Neural cell (in vitro differentiated cells): Measurements from ENCODE around the gene DSC1. TPM values are rescaled to one million over a fixed set of nuclear protein-coding genes. Genes with fewer than 3 reads are reported as not detected.

Experiments used
- H2AFZ ChIP-seq: fragments of 200-600, 300-800 bp; sonication (generic), shearing (Covaris generic); 2 replicates; pipeline ENCODE4 v1.6.0; 2014; ENCODE audit warnings: low read depth, mild to moderate bottlenecking, antibody characterized with exemption, low read length, moderate library complexity
- H3F3A ChIP-seq: fragments of 200-600 bp; shearing (Covaris generic); 2 replicates; pipeline ENCODE4 v1.6.1; 2016; ENCODE audit warnings: mild to moderate bottlenecking, moderate library complexity, mixed read lengths, antibody characterized with exemption, low read length; ENCODE audit not compliant: insufficient read depth, poor library complexity, severe bottlenecking
- H3K27ac ChIP-seq: fragments of 200-600, 300-800 bp; sonication (generic), shearing (Covaris generic); 2 replicates; pipeline ENCODE4 v1.5.1; 2014; ENCODE audit warnings: mild to moderate bottlenecking, low read length, moderate library complexity
- H3K27me3 ChIP-seq: fragments of 300-800, 200-600 bp; sonication (generic), shearing (Covaris generic); 2 replicates; pipeline ENCODE4 v1.6.0; 2014; ENCODE audit warnings: mild to moderate bottlenecking, low read depth, low read length, moderate library complexity; ENCODE audit not compliant: insufficient read depth
- H3K36me3 ChIP-seq: fragments of 300-800, 200-600 bp; sonication (generic), shearing (Covaris generic); 2 replicates; pipeline ENCODE4 v1.5.1; 2014; ENCODE audit warnings: mild to moderate bottlenecking, antibody characterized with exemption, low read length, moderate library complexity; ENCODE audit not compliant: insufficient read depth
- H3K4me2 ChIP-seq: fragments of 300-800, 200-600 bp; sonication (generic), shearing (Covaris generic); 2 replicates; pipeline ENCODE4 v1.6.0; 2014; ENCODE audit warnings: mild to moderate bottlenecking, low read length
- H3K4me3 ChIP-seq: fragments of 300-800, 200-600 bp; sonication (generic), shearing (Covaris generic); 2 replicates; pipeline ENCODE4 v1.5.1; 2014; ENCODE audit warnings: mild to moderate bottlenecking, low read length, moderate library complexity
- H3K79me2 ChIP-seq: fragments of 200-600 bp; shearing (Covaris generic); replicated peaks from 2 replicates; pipeline ENCODE4 v1.6.0; 2014; ENCODE audit warnings: mild to moderate bottlenecking, low read length, moderate library complexity; ENCODE audit not compliant: insufficient read depth
- H3K9ac ChIP-seq: fragments of 300-800, 200-600 bp; sonication (generic), shearing (Covaris generic); 2 replicates; pipeline ENCODE4 v1.6.1; 2016; ENCODE audit warnings: mild to moderate bottlenecking, low read length, mixed read lengths
- H3K9me2 ChIP-seq: fragments of 200-600 bp; shearing (Covaris generic); 2 replicates; pipeline ENCODE4 v1.6.1; 2016; ENCODE audit warnings: mild to moderate bottlenecking, low read length, mixed read lengths; ENCODE audit not compliant: insufficient read depth
- H3K9me3 ChIP-seq: fragments of 200-600, 300-800 bp; sonication (generic), shearing (Covaris generic); 2 replicates; pipeline ENCODE4 v1.6.1; 2016; ENCODE audit warnings: mild to moderate bottlenecking, mixed run types, low read length, moderate library complexity, mixed read lengths
- H4K20me1 ChIP-seq: fragments of 200-600 bp; shearing (Covaris generic); 2 replicates; pipeline ENCODE4 v1.6.1; 2016; ENCODE audit warnings: mild to moderate bottlenecking, mixed run types; ENCODE audit not compliant: insufficient read depth
- EP300 ChIP-seq: fragments of 450-650 bp; conservative IDR thresholded peaks from 2 replicates; pipeline ENCODE4 v1.6.1; 2014; ENCODE audit warnings: antibody characterized with exemption, mild to moderate bottlenecking, moderate library complexity; ENCODE audit not compliant: poor library complexity, severe bottlenecking
- EZH2 ChIP-seq: fragments of 200-600, 300-800 bp; shearing (Covaris generic), sonication (generic); IDR thresholded peaks from 2 replicates; pipeline ENCODE4 v1.6.1; 2014; ENCODE audit warnings: antibody characterized with exemption, low read length, borderline replicate concordance, mild to moderate bottlenecking; ENCODE audit not compliant: insufficient read depth, poor library complexity, severe bottlenecking
- MXI1 ChIP-seq: fragments of 450-650 bp; conservative IDR thresholded peaks from 2 replicates; pipeline ENCODE4 v1.6.1; 2014; ENCODE audit warnings: antibody characterized with exemption, mild to moderate bottlenecking; ENCODE audit not compliant: poor library complexity, severe bottlenecking
- POLR2AphosphoS5 ChIP-seq: IDR thresholded peaks from 2 replicates; pipeline ENCODE4 v1.6.1; 2012
- RAD21 ChIP-seq: fragments of 450-650 bp; conservative IDR thresholded peaks from 2 replicates; pipeline ENCODE4 v1.6.1; 2014; ENCODE audit warnings: antibody characterized with exemption, mild to moderate bottlenecking, moderate library complexity
- SMC3 ChIP-seq: fragments of 450-650 bp; conservative IDR thresholded peaks from 2 replicates; pipeline ENCODE4 v1.6.1; 2014; ENCODE audit warnings: antibody characterized with exemption, mild to moderate bottlenecking, moderate library complexity; ENCODE audit not compliant: poor library complexity
- TAF1 ChIP-seq: IDR thresholded peaks from 2 replicates; pipeline ENCODE4 v1.6.1; 2012; ENCODE audit warnings: low read depth
- polyA plus RNA-seq: library from polyadenylated mRNA; depleted of rRNA; stranded (reverse); fragments of >200 nt; gene quantifications from 2 replicates; pipeline ENCODE4 v1.2.3, GENCODE V29; 2014
- TF ChIP-seq, protein P1 (sequence below): fragments of 450-650 bp; IDR thresholded peaks from 2 replicates; pipeline ENCODE4 v1.5.1; 2014; ENCODE audit warnings: antibody characterized with exemption, mild to moderate bottlenecking, moderate library complexity; ENCODE audit not compliant: poor library complexity, severe bottlenecking
- TF ChIP-seq, protein P2 (sequence below): IDR thresholded peaks from 2 replicates; pipeline ENCODE4 v1.6.1; 2012; ENCODE audit warnings: borderline replicate concordance

The DSC1 gene
- polyA plus RNA-seq, 1 donor from 2014 or later, result not detected

GRCh38 chr18:31154181-31154580 lies 8.5 kb downstream of the DSC1 start:
- no peaks in the 10 kb centered on the region for H3K9me2 ChIP-seq
- no peak overlapping the region for H3K4me2 ChIP-seq
- H3K36me3 ChIP-seq, result no peaks in the 10 kb centered on the region
- H3K27me3 ChIP-seq, result no peaks in the 10 kb centered on the region
- no peak overlapping the region for H3K27ac ChIP-seq
- no peaks in the 10 kb centered on the region for H3K9me3 ChIP-seq
- H3K9ac ChIP-seq, result no peak overlapping the region
- TF ChIP-seq EZH2 (no peak), EP300 (no peak), TAF1 (no peak), MXI1 (no peak), SMC3 (no peak), RAD21 (no peak), POLR2AphosphoS5 (no peak)
- TF ChIP-seq, protein P1, sequence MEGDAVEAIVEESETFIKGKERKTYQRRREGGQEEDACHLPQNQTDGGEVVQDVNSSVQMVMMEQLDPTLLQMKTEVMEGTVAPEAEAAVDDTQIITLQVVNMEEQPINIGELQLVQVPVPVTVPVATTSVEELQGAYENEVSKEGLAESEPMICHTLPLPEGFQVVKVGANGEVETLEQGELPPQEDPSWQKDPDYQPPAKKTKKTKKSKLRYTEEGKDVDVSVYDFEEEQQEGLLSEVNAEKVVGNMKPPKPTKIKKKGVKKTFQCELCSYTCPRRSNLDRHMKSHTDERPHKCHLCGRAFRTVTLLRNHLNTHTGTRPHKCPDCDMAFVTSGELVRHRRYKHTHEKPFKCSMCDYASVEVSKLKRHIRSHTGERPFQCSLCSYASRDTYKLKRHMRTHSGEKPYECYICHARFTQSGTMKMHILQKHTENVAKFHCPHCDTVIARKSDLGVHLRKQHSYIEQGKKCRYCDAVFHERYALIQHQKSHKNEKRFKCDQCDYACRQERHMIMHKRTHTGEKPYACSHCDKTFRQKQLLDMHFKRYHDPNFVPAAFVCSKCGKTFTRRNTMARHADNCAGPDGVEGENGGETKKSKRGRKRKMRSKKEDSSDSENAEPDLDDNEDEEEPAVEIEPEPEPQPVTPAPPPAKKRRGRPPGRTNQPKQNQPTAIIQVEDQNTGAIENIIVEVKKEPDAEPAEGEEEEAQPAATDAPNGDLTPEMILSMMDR, result no peak
- TF ChIP-seq, protein P2, sequence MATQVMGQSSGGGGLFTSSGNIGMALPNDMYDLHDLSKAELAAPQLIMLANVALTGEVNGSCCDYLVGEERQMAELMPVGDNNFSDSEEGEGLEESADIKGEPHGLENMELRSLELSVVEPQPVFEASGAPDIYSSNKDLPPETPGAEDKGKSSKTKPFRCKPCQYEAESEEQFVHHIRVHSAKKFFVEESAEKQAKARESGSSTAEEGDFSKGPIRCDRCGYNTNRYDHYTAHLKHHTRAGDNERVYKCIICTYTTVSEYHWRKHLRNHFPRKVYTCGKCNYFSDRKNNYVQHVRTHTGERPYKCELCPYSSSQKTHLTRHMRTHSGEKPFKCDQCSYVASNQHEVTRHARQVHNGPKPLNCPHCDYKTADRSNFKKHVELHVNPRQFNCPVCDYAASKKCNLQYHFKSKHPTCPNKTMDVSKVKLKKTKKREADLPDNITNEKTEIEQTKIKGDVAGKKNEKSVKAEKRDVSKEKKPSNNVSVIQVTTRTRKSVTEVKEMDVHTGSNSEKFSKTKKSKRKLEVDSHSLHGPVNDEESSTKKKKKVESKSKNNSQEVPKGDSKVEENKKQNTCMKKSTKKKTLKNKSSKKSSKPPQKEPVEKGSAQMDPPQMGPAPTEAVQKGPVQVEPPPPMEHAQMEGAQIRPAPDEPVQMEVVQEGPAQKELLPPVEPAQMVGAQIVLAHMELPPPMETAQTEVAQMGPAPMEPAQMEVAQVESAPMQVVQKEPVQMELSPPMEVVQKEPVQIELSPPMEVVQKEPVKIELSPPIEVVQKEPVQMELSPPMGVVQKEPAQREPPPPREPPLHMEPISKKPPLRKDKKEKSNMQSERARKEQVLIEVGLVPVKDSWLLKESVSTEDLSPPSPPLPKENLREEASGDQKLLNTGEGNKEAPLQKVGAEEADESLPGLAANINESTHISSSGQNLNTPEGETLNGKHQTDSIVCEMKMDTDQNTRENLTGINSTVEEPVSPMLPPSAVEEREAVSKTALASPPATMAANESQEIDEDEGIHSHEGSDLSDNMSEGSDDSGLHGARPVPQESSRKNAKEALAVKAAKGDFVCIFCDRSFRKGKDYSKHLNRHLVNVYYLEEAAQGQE, result no peak
- no peaks in the 10 kb centered on the region for H3F3A ChIP-seq
- no peak overlapping the region for H2AFZ ChIP-seq
- no peaks in the 10 kb centered on the region for H3K79me2 ChIP-seq
- H3K4me3 ChIP-seq, result no peak overlapping the region
- H4K20me1 ChIP-seq, result no peaks in the 10 kb centered on the region

GRCh38 chr18:31149351-31149750 lies 13.3 kb downstream of the DSC1 start:
- no peak for TF ChIP-seq SMC3
- no peak for TF ChIP-seq RAD21
- TF ChIP-seq EP300, result no peak
- TF ChIP-seq TAF1, result no peak
- no peak for TF ChIP-seq EZH2
- TF ChIP-seq, protein P2, result no peak
- no peak for TF ChIP-seq MXI1
- TF ChIP-seq, protein P1, result no peak
- TF ChIP-seq POLR2AphosphoS5, result no peak
- Histone ChIP-seq H3K79me2 (no peaks in the 10 kb centered on the region), H3K27me3 (no peaks in the 10 kb centered on the region), H3K4me2 (no peak overlapping the region), H4K20me1 (no peaks in the 10 kb centered on the region), H3K4me3 (no peak overlapping the region), H3K36me3 (no peaks in the 10 kb centered on the region), H3K27ac (no peak overlapping the region), H2AFZ (no peak overlapping the region), H3K9me3 (no peaks in the 10 kb centered on the region), H3K9ac (no peak overlapping the region), H3K9me2 (no peaks in the 10 kb centered on the region), H3F3A (no peaks in the 10 kb centered on the region)
